ENCODE data around the gene ALAS2. TPM values are rescaled to one million over a fixed set of nuclear protein-coding genes. Genes with fewer than 3 reads are reported as not detected.

The ALAS2 gene
- total RNA-seq, 1 donor from 2014 or later, result not detected

- H3K4me3 Mint-ChIP-seq, result no peak overlapping the region
- peaks cover 8% of the 10 kb centered on the region for H3K27me3 Mint-ChIP-seq (ENCODE audit: insufficient read depth, low read depth)
- Histone ChIP-seq H3K79me2 (ENCODE audit: low read depth) (no peaks in the 10 kb centered on the region), H3K9ac (no peak overlapping the region), H3K4me2 (no peak overlapping the region), H3K27me3 (no peaks in the 10 kb centered on the region), H3K36me3 (no peaks in the 10 kb centered on the region), H3K4me3 (no peak overlapping the region), H4K20me1 (ENCODE audit: low read depth) (no peaks in the 10 kb centered on the region), H3F3A (ENCODE audit: low read depth) (no peaks in the 10 kb centered on the region), H3K9me3 (ENCODE audit: low read depth) (peaks cover 5% of the 10 kb centered on the region), H3K27ac (no peak overlapping the region), H3K4me1 (no peaks in the 10 kb centered on the region), H2AFZ (replicated peaks) (no peak overlapping the region)
- DNase-seq (ENCODE audit: low spot score), result no peak
- H3K4me1 Mint-ChIP-seq, result no peaks in the 10 kb centered on the region
- TF ChIP-seq EZH2 (IDR thresholded peaks at IDR 0.05) (no peak), EZH2phosphoT487 (IDR thresholded peaks at IDR 0.05) (no peak)
- TF ChIP-seq, protein P1, sequence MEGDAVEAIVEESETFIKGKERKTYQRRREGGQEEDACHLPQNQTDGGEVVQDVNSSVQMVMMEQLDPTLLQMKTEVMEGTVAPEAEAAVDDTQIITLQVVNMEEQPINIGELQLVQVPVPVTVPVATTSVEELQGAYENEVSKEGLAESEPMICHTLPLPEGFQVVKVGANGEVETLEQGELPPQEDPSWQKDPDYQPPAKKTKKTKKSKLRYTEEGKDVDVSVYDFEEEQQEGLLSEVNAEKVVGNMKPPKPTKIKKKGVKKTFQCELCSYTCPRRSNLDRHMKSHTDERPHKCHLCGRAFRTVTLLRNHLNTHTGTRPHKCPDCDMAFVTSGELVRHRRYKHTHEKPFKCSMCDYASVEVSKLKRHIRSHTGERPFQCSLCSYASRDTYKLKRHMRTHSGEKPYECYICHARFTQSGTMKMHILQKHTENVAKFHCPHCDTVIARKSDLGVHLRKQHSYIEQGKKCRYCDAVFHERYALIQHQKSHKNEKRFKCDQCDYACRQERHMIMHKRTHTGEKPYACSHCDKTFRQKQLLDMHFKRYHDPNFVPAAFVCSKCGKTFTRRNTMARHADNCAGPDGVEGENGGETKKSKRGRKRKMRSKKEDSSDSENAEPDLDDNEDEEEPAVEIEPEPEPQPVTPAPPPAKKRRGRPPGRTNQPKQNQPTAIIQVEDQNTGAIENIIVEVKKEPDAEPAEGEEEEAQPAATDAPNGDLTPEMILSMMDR (IDR thresholded peaks at IDR 0.05), result no peak
- peaks cover 2% of the 10 kb centered on the region for H3K9me3 Mint-ChIP-seq
- no peak overlapping the region for H3K27ac Mint-ChIP-seq
- H3K36me3 Mint-ChIP-seq, result no peaks in the 10 kb centered on the region
These were observed 65.8 kb downstream of the ALAS2 start for GRCh38 chrX:54964766-54965497.

DNA sequence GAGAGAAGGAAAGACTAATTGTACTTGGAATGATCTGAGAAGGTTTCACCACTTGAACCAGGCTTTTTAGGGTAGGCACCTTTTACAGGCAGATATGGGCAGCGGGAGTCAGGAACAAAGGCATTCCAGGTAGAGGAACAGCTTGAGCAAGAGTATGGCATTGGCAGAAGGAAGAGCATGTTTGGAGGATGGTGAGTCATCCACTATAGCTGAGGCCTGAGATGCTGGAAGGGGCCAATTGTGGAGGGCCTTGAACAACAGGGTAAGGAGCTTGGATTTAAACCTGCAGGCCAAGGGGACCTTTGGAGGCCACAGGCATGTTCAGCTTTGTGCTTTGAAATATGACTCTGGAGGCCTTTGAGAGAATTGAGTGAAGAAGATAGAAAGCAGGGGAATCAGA is 69.0 kb downstream of the ALAS2 start:
- Histone ChIP-seq H3K27me3 (no peaks in the 10 kb centered on the region), H3K79me2 (ENCODE audit: low read depth) (no peaks in the 10 kb centered on the region), H3K4me1 (no peaks in the 10 kb centered on the region), H4K20me1 (ENCODE audit: low read depth) (no peaks in the 10 kb centered on the region), H3K9ac (no peak overlapping the region), H3K4me3 (no peak overlapping the region), H3K36me3 (no peaks in the 10 kb centered on the region), H3K27ac (no peak overlapping the region), H3F3A (ENCODE audit: low read depth) (no peaks in the 10 kb centered on the region), H2AFZ (replicated peaks) (no peak overlapping the region), H3K4me2 (no peak overlapping the region), H3K9me3 (ENCODE audit: low read depth) (peaks cover 5% of the 10 kb centered on the region)
- Mint-ChIP-seq H3K36me3 (no peaks in the 10 kb centered on the region), H3K9me3 (no peaks in the 10 kb centered on the region), H3K4me3 (no peak overlapping the region), H3K4me1 (no peaks in the 10 kb centered on the region), H3K27me3 (ENCODE audit: insufficient read depth, low read depth) (peaks cover 8% of the 10 kb centered on the region), H3K27ac (no peak overlapping the region)
- TF ChIP-seq EZH2phosphoT487 (IDR thresholded peaks at IDR 0.05) (no peak), EZH2 (IDR thresholded peaks at IDR 0.05) (no peak)
- TF ChIP-seq, protein P1 (IDR thresholded peaks at IDR 0.05), result no peak
- DNase-seq (ENCODE audit: low spot score), result no peak

Other genes with a start within 250 kb of the ALAS2 start
- 0.03 TPM in 1 of 2 replicates, not detected in the other for gene ITIH6, start 232.7 kb downstream of the ALAS2 start, total RNA-seq (ENCODE audit: low replicate concordance)
- gene MAGED2, start 223.2 kb downstream of the ALAS2 start, total RNA-seq (ENCODE audit: low replicate concordance), result 255 and 299 TPM in 2 replicates
- gene TRO, start 110.2 kb downstream of the ALAS2 start, total RNA-seq (ENCODE audit: low replicate concordance), result 106 and 120 TPM in 2 replicates
- gene PFKFB1, start 36.8 kb downstream of the ALAS2 start, total RNA-seq (ENCODE audit: low replicate concordance), result 0.17 and 0.74 TPM in 2 replicates
- 9.1 and 16.0 TPM in 2 replicates for gene APEX2, start 30.6 kb downstream of the ALAS2 start, total RNA-seq (ENCODE audit: low replicate concordance)
- gene PAGE2B, start 44.1 kb upstream of the ALAS2 start, total RNA-seq (ENCODE audit: low replicate concordance), result not detected in 2 replicates
- gene PAGE2, start 58.0 kb upstream of the ALAS2 start, total RNA-seq (ENCODE audit: low replicate concordance), result 0.69 TPM in 1 of 2 replicates, not detected in the other
- gene PAGE5, start 189.4 kb upstream of the ALAS2 start, total RNA-seq (ENCODE audit: low replicate concordance), result not detected in 2 replicates
- not detected in 2 replicates for gene PAGE3, start 233.9 kb upstream of the ALAS2 start, total RNA-seq (ENCODE audit: low replicate concordance)

All from neural progenitor cell (in vitro differentiated cells).